Measurements from ENCODE around the gene TOMM7.

GRCh38 chr7:22865602-22865960 is 42.9 kb upstream of the TOMM7 start:
- TF ChIP-seq POLR2A (IDR thresholded peaks at IDR 0.05; ENCODE audit: low read depth, low read length) (no peak), TAF1 (IDR thresholded peaks at IDR 0.05; ENCODE audit: borderline replicate concordance, low read depth, low read length) (no peak)
